Measurements from ENCODE around the gene HSD11B1. TPM values are rescaled to one million over a fixed set of nuclear protein-coding genes. Genes with fewer than 3 reads are reported as not detected.

HSD11B1 gene
- total RNA-seq, 1 donor from 2014 or later, result 15.1 TPM

GRCh38 chr1:209702832-209703231, 1.8 kb upstream of the HSD11B1 start:
- peaks cover 60% of the 10 kb centered on the region for H3K36me3 Mint-ChIP-seq (ENCODE audit: low read depth)
- no peak overlapping the region for H3K27ac Mint-ChIP-seq
- H3K4me1 Mint-ChIP-seq, result peaks cover 72% of the 10 kb centered on the region
- H3K9me3 Mint-ChIP-seq, result peaks cover 8% of the 10 kb centered on the region
- no peak overlapping the region for H3K4me3 Mint-ChIP-seq
- intact Hi-C loops (cut with micrococcal nuclease), result no loop called here
- DNase-seq, result no peak
- no peaks in the 10 kb centered on the region for H3K27me3 Mint-ChIP-seq

DNA sequence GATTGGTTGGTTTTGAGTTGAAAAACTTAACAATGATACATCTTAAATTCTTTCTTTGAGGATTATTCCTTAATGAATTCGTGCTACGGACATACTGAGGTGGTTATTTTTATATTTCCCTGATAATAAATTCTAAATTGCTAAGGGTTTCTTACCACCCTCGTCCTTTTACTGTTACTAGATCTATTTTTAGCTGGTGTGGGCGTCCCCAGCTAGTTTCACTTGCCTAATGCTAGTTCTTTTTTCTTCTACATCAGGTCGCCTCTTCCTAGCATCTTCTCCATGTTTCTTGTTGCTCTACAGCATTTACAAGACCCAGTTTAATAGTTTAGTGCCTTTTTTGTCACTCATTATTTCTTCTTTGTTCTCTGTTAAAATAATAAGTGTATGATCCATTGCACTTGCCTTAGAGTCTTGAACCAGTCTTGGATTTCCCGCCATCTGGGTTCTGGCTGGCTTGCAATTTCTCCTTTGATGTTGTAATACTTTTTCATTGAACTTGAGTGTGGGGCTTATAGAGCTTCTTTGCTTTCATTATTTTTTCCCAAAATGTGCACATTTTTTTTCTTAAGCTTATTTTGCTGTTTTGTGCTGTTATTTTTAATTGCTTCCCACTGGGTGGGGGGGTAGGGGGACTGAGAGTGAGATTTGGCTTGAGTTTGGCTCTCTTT, 677 bp upstream of the HSD11B1 start:
- H3K4me1 Mint-ChIP-seq, result peaks cover 71% of the 10 kb centered on the region
- peaks cover 63% of the 10 kb centered on the region for H3K36me3 Mint-ChIP-seq (ENCODE audit: low read depth)
- H3K9me3 Mint-ChIP-seq, result peaks cover 8% of the 10 kb centered on the region
- H3K27me3 Mint-ChIP-seq, result no peaks in the 10 kb centered on the region
- intact Hi-C loops (cut with micrococcal nuclease), result loop anchor here (1.0 to 2.0 kb wide), 3 partner anchors 10 to 25 kb away; no protein-coding TSS in a partner anchor
- DNase-seq, result no peak
- H3K4me3 Mint-ChIP-seq, result peak overlapping the region; percentile 54
- peak overlapping the region; percentile 91 for H3K27ac Mint-ChIP-seq

- peak overlapping the region; percentile 91 for H3K27ac Mint-ChIP-seq
- no peaks in the 10 kb centered on the region for H3K27me3 Mint-ChIP-seq
- H3K9me3 Mint-ChIP-seq, result peaks cover 8% of the 10 kb centered on the region
- intact Hi-C loops (cut with micrococcal nuclease), result loop anchor here (2.0 kb wide), 1 partner anchor 26 kb away; no protein-coding TSS in a partner anchor
- peaks cover 63% of the 10 kb centered on the region for H3K36me3 Mint-ChIP-seq (ENCODE audit: low read depth)
- no peak for DNase-seq
- H3K4me3 Mint-ChIP-seq, result peak overlapping the region; percentile 50
- peaks cover 76% of the 10 kb centered on the region for H3K4me1 Mint-ChIP-seq
Measured at GRCh38 chr1:209705033-209705598, 470 bp downstream of the HSD11B1 start.

GRCh38 chr1:209706622-209707021, 2.0 kb downstream of the HSD11B1 start:
- Mint-ChIP-seq H3K4me3 (no peak overlapping the region), H3K27ac (peak overlapping the region; percentile 91)
- intact Hi-C loops (cut with micrococcal nuclease), result no loop called here

DNA sequence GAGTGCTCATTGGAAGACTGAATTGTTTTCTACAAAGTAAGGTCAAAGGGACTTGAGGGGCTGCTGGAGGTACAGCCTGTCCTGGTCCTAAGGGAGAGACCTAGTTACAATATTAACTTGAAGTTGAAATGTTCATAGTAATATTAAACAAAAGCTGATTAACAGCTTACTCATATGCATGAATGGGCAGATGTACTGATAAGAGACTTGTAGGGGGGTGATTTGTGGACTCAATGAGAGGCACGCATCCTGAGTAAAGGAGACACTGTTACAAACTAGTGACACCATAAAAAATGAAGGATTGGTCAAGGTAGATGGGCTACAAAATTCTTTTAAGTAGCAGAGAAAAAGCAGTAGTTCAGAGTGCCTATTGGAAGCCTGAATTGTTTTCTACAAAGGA, 2.7 kb downstream of the HSD11B1 start:
- Mint-ChIP-seq H3K27me3 (no peaks in the 10 kb centered on the region), H3K4me1 (peaks cover 73% of the 10 kb centered on the region), H3K9me3 (peaks cover 3% of the 10 kb centered on the region), H3K4me3 (peak overlapping the region; percentile 32), H3K27ac (peak overlapping the region; percentile 91), H3K36me3 (ENCODE audit: low read depth) (peaks cover 63% of the 10 kb centered on the region)
- no peak for DNase-seq
- intact Hi-C loops (cut with micrococcal nuclease), result no loop called here

More at GRCh38 chr1:209706622-209707021, 2.0 kb downstream of the HSD11B1 start:
- peaks cover 75% of the 10 kb centered on the region for H3K4me1 Mint-ChIP-seq
- peaks cover 5% of the 10 kb centered on the region for H3K9me3 Mint-ChIP-seq
- H3K36me3 Mint-ChIP-seq (ENCODE audit: low read depth), result peaks cover 63% of the 10 kb centered on the region
- no peaks in the 10 kb centered on the region for H3K27me3 Mint-ChIP-seq
- no peak for DNase-seq

DNA sequence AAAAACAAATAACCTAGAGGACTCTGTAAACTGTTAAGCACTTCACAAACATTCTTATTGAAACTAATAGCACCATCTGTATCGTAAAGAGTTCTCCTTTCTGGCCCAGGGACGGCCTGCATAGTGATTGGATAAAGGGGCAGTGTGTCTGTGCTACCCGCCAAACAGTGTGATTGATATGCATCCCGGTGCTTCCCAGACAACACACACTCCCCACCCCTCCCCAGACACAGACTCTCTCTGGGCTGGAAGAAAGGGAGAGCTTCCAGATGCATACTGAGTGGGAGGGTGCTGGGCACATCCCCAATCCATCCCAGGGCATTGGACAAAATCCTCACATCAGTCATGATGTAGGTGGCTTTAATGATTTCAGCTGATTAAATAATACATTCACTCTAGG, 3.7 kb downstream of the HSD11B1 start:
- peaks cover 63% of the 10 kb centered on the region for H3K36me3 Mint-ChIP-seq (ENCODE audit: low read depth)
- H3K4me1 Mint-ChIP-seq, result peaks cover 73% of the 10 kb centered on the region

DNA sequence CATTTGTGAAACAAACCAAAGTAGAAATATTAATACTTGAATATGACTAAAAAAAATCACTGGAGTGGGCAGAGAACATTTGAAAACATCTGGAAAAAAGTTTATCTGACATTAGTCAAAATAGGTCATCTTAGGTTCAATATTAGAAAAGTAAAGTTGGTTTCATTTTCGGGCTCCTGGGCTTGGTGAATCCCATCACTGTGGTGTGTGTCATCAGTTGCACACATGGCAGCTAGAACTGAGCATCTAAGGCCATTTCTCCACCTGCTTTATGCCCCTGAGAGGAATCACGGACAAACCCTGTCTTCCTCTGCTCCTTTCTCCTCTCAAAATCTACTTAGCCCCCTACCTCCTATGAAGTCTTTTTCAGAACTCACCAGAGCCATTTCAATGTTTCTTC, 5.4 kb downstream of the HSD11B1 start:
- no peak for DNase-seq
- Mint-ChIP-seq H3K27me3 (no peaks in the 10 kb centered on the region), H3K27ac (peak overlapping the region; percentile 93), H3K9me3 (peaks cover 3% of the 10 kb centered on the region), H3K4me3 (peak overlapping the region; percentile 55), H3K36me3 (ENCODE audit: low read depth) (peaks cover 62% of the 10 kb centered on the region), H3K4me1 (peaks cover 63% of the 10 kb centered on the region)
- intact Hi-C loops (cut with micrococcal nuclease), result loop anchor here (2.0 to 5.0 kb wide), 2 partner anchors 15 to 37 kb away; no protein-coding TSS in a partner anchor

More for the DNA sequence above, 3.7 kb downstream of the HSD11B1 start:
- intact Hi-C loops (cut with micrococcal nuclease), result no loop called here
- peaks cover 3% of the 10 kb centered on the region for H3K9me3 Mint-ChIP-seq
- no peaks in the 10 kb centered on the region for H3K27me3 Mint-ChIP-seq
- no peak for DNase-seq
- H3K4me3 Mint-ChIP-seq, result no peak overlapping the region
- peak overlapping the region; percentile 91 for H3K27ac Mint-ChIP-seq

GRCh38 chr1:209710847-209711246, 6.2 kb downstream of the HSD11B1 start:
- H3K4me3 Mint-ChIP-seq, result peak overlapping the region; percentile 10
- no peaks in the 10 kb centered on the region for H3K27me3 Mint-ChIP-seq
- DNase-seq, result no peak
- peaks cover 5% of the 10 kb centered on the region for H3K9me3 Mint-ChIP-seq
- H3K27ac Mint-ChIP-seq, result peak overlapping the region; percentile 93
- peaks cover 62% of the 10 kb centered on the region for H3K36me3 Mint-ChIP-seq (ENCODE audit: low read depth)
- peaks cover 64% of the 10 kb centered on the region for H3K4me1 Mint-ChIP-seq
- intact Hi-C loops (cut with micrococcal nuclease), result loop anchor here (2.0 to 5.0 kb wide), 2 partner anchors 14 to 36 kb away; no protein-coding TSS in a partner anchor

- peaks cover 13% of the 10 kb centered on the region for H3K9me3 Mint-ChIP-seq
- H3K4me3 Mint-ChIP-seq, result peak overlapping the region; percentile 74
- peak overlapping the region; percentile 92 for H3K27ac Mint-ChIP-seq
- H3K4me1 Mint-ChIP-seq, result peaks cover 56% of the 10 kb centered on the region
- no peaks in the 10 kb centered on the region for H3K27me3 Mint-ChIP-seq
- no peak for DNase-seq
- intact Hi-C loops (cut with micrococcal nuclease), result loop anchor here (1.0 to 5.0 kb wide), 2 partner anchors 10 to 33 kb away; partner anchors contain the start of gene HSD11B1
- peaks cover 43% of the 10 kb centered on the region for H3K36me3 Mint-ChIP-seq (ENCODE audit: low read depth)
Measured at GRCh38 chr1:209714338-209714737, 9.7 kb downstream of the HSD11B1 start.

DNA sequence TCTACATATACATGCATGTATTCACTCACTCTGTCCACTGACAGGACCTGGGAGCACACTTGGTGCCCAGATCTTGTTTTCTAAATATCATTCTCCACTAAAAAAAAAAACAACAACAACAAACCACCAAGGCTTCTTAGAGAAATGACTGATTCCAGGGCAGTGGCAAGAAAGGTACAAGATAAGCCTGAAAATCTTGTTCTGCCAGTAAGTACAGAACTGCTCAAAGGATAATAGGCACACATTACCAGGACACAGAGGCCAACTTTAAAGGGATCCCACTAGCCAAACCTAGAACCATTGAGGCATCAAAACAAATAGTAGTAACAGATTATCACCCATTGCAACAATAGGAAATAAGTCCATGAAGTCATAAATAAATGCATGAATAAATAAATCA, 10.7 kb downstream of the HSD11B1 start:
- intact Hi-C loops (cut with micrococcal nuclease), result no loop called here
- peak overlapping the region; percentile 74 for H3K4me3 Mint-ChIP-seq
- H3K36me3 Mint-ChIP-seq (ENCODE audit: low read depth), result peaks cover 36% of the 10 kb centered on the region
- peaks cover 16% of the 10 kb centered on the region for H3K9me3 Mint-ChIP-seq
- no peak for DNase-seq
- no peaks in the 10 kb centered on the region for H3K27me3 Mint-ChIP-seq
- H3K27ac Mint-ChIP-seq, result peak overlapping the region; percentile 92
- H3K4me1 Mint-ChIP-seq, result peaks cover 47% of the 10 kb centered on the region

- intact Hi-C loops (cut with micrococcal nuclease), result loop anchor here (1.0 kb wide), 1 partner anchor 18 kb away; no protein-coding TSS in a partner anchor
- H3K4me1 Mint-ChIP-seq, result peaks cover 51% of the 10 kb centered on the region
- peak overlapping the region; percentile 39 for H3K4me3 Mint-ChIP-seq
- peaks cover 33% of the 10 kb centered on the region for H3K36me3 Mint-ChIP-seq (ENCODE audit: low read depth)
- peaks cover 25% of the 10 kb centered on the region for H3K9me3 Mint-ChIP-seq
- H3K27me3 Mint-ChIP-seq, result no peaks in the 10 kb centered on the region
- no peak for DNase-seq
- H3K27ac Mint-ChIP-seq, result peak overlapping the region; percentile 92
Measured at GRCh38 chr1:209717818-209718217, 13.2 kb downstream of the HSD11B1 start.

DNA sequence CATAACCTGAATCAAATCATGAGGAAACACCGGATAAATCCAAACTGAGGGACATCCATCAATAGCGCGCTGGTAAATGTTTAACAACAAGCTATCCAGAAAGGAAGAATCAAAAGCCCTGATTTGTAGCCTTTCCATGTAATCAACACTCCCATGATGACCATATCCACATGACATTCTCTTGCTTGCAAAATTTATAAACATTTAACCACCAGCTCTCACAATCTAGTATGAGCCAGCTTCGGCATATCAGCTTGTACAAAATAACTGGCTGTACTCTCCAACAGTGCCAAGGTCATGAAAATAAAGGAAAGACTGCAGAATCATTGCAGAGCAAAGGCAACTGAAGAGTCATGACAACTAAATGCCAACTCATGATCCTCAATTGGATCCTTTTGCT, 15.7 kb downstream of the HSD11B1 start:
- H3K27me3 Mint-ChIP-seq, result no peaks in the 10 kb centered on the region
- no peak overlapping the region for H3K4me3 Mint-ChIP-seq
- H3K4me1 Mint-ChIP-seq, result peaks cover 56% of the 10 kb centered on the region
- H3K36me3 Mint-ChIP-seq (ENCODE audit: low read depth), result peaks cover 26% of the 10 kb centered on the region
- intact Hi-C loops (cut with micrococcal nuclease), result no loop called here
- DNase-seq, result no peak
- H3K9me3 Mint-ChIP-seq, result peaks cover 24% of the 10 kb centered on the region
- peak overlapping the region; percentile 31 for H3K27ac Mint-ChIP-seq

DNA sequence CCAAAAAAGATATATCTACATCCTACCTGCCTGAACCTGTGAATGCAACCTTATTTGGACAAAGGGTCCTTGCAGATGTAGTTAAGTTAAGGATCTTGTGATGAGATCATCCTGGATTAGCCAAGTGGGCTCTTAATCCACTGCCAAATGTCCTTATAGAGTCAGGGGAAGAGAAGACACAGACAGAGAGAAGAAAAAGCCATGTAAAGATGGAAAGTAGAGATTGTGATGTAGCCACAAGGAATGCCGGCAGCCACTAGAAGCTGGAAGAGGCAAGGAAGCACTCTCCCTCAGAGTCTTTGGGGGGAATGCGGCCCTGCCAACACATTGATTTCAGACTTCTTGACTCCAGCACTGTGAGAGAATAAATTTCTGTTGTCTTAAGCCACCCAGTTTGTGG, 16.2 kb downstream of the HSD11B1 start:
- H3K4me1 Mint-ChIP-seq, result peaks cover 56% of the 10 kb centered on the region
- H3K9me3 Mint-ChIP-seq, result peaks cover 25% of the 10 kb centered on the region
- H3K36me3 Mint-ChIP-seq (ENCODE audit: low read depth), result peaks cover 23% of the 10 kb centered on the region
- DNase-seq, result no peak
- H3K27ac Mint-ChIP-seq, result peak overlapping the region; percentile 100
- intact Hi-C loops (cut with micrococcal nuclease), result no loop called here
- H3K4me3 Mint-ChIP-seq, result no peak overlapping the region
- H3K27me3 Mint-ChIP-seq, result no peaks in the 10 kb centered on the region

- Mint-ChIP-seq H3K4me3 (no peak overlapping the region), H3K36me3 (ENCODE audit: low read depth) (peaks cover 19% of the 10 kb centered on the region), H3K4me1 (peaks cover 51% of the 10 kb centered on the region), H3K27me3 (no peaks in the 10 kb centered on the region), H3K27ac (peak overlapping the region; percentile 100), H3K9me3 (peaks cover 23% of the 10 kb centered on the region)
- intact Hi-C loops (cut with micrococcal nuclease), result no loop called here
- no peak for DNase-seq
Measured at GRCh38 chr1:209721323-209721722, 16.7 kb downstream of the HSD11B1 start.

Measured in activated CD4-positive, alpha-beta T cell treated with anti-CD3 and anti-CD28 coated beads, Interleukin-2, amount 10 ng/mL, durations not matched to agents 24 days and 14 days (primary cell).